ENCODE results near the gene TIE1.

Gene TIE1

GRCh38 chr1:43284065-43284464 lies 16.7 kb upstream of the TIE1 start:
- DNase-seq (ENCODE audit: low read depth, low spot score), result no peak
- Histone ChIP-seq H3K4me3 (ENCODE audit: low read length) (no peak overlapping the region), H3K27me3 (ENCODE audit: control insufficient read depth, insufficient read depth, low read length) (no peaks in the 10 kb centered on the region), H3K36me3 (ENCODE audit: control insufficient read depth, insufficient read depth, low read length) (no peaks in the 10 kb centered on the region), H3K4me1 (ENCODE audit: control insufficient read depth, insufficient read depth, low read length) (peaks cover 9% of the 10 kb centered on the region), H3K27ac (ENCODE audit: low read length) (no peak overlapping the region), H3K9me3 (ENCODE audit: control insufficient read depth, insufficient read depth, low read length) (no peaks in the 10 kb centered on the region)
- WGBS (ENCODE audit: insufficient coverage, insufficient read length), result no CpG with 5 or more reads among the region's 3 CpGs

- peaks cover 9% of the 10 kb centered on the region for H3K4me1 ChIP-seq (ENCODE audit: control insufficient read depth, insufficient read depth, low read length)
- H3K4me3 ChIP-seq (ENCODE audit: low read length), result no peak overlapping the region
- no peaks in the 10 kb centered on the region for H3K9me3 ChIP-seq (ENCODE audit: control insufficient read depth, insufficient read depth, low read length)
- no peaks in the 10 kb centered on the region for H3K27me3 ChIP-seq (ENCODE audit: control insufficient read depth, insufficient read depth, low read length)
- H3K27ac ChIP-seq (ENCODE audit: low read length), result no peak overlapping the region
- no peaks in the 10 kb centered on the region for H3K36me3 ChIP-seq (ENCODE audit: control insufficient read depth, insufficient read depth, low read length)
- DNase-seq (ENCODE audit: low read depth, low spot score), result no peak
- WGBS (ENCODE audit: insufficient coverage, insufficient read length), result no CpG with 5 or more reads among the region's 12 CpGs
These were observed 16.2 kb upstream of the TIE1 start for GRCh38 chr1:43284546-43285110.

- DNase-seq (ENCODE audit: low read depth, low spot score), result peak; percentile 87
- Histone ChIP-seq H3K36me3 (ENCODE audit: control insufficient read depth, insufficient read depth, low read length) (no peaks in the 10 kb centered on the region), H3K9me3 (ENCODE audit: control insufficient read depth, insufficient read depth, low read length) (no peaks in the 10 kb centered on the region), H3K27ac (ENCODE audit: low read length) (no peak within 1 kb of the TSS), H3K4me1 (ENCODE audit: control insufficient read depth, insufficient read depth, low read length) (peaks cover 9% of the 10 kb centered on the region), H3K27me3 (ENCODE audit: control insufficient read depth, insufficient read depth, low read length) (no peaks in the 10 kb centered on the region), H3K4me3 (ENCODE audit: low read length) (peak within 1 kb of the TSS; percentile 36; the same call in 1 of the 2 replicates)
- no CpG with 5 or more reads among the region's 19 CpGs for WGBS (ENCODE audit: insufficient coverage, insufficient read length)
These were observed 15.4 kb upstream of the TIE1 start, which contains the start of gene C1orf210 for GRCh38 chr1:43285269-43285990. TSS of gene C1orf210 (minus strand) at chr1:43285581. CDS start at chr1:43283270, 2,311 bp downstream.

GRCh38 chr1:43286115-43286514 lies 14.7 kb upstream of the TIE1 start:
- Histone ChIP-seq H3K4me1 (ENCODE audit: control insufficient read depth, insufficient read depth, low read length) (peaks cover 9% of the 10 kb centered on the region), H3K9me3 (ENCODE audit: control insufficient read depth, insufficient read depth, low read length) (no peaks in the 10 kb centered on the region), H3K4me3 (ENCODE audit: low read length) (no peak overlapping the region), H3K36me3 (ENCODE audit: control insufficient read depth, insufficient read depth, low read length) (no peaks in the 10 kb centered on the region), H3K27ac (ENCODE audit: low read length) (no peak overlapping the region), H3K27me3 (ENCODE audit: control insufficient read depth, insufficient read depth, low read length) (no peaks in the 10 kb centered on the region)
- no peak for DNase-seq (ENCODE audit: low read depth, low spot score)
- WGBS (ENCODE audit: insufficient coverage, insufficient read length), result no CpG with 5 or more reads among the region's 11 CpGs

- no peaks in the 10 kb centered on the region for H3K9me3 ChIP-seq (ENCODE audit: control insufficient read depth, insufficient read depth, low read length)
- no peak overlapping the region for H3K4me3 ChIP-seq (ENCODE audit: low read length)
- no peaks in the 10 kb centered on the region for H3K36me3 ChIP-seq (ENCODE audit: control insufficient read depth, insufficient read depth, low read length)
- no CpG with 5 or more reads among the region's 5 CpGs for WGBS (ENCODE audit: insufficient coverage, insufficient read length)
- DNase-seq (ENCODE audit: low read depth, low spot score), result no peak
- peaks cover 9% of the 10 kb centered on the region for H3K4me1 ChIP-seq (ENCODE audit: control insufficient read depth, insufficient read depth, low read length)
- no peaks in the 10 kb centered on the region for H3K27me3 ChIP-seq (ENCODE audit: control insufficient read depth, insufficient read depth, low read length)
- no peak overlapping the region for H3K27ac ChIP-seq (ENCODE audit: low read length)
These were observed 14.2 kb upstream of the TIE1 start for GRCh38 chr1:43286533-43286932.

GRCh38 chr1:43288058-43288784 lies 12.6 kb upstream of the TIE1 start:
- peaks cover 9% of the 10 kb centered on the region for H3K4me1 ChIP-seq (ENCODE audit: control insufficient read depth, insufficient read depth, low read length)
- DNase-seq (ENCODE audit: low read depth, low spot score), result no peak
- no peak overlapping the region for H3K27ac ChIP-seq (ENCODE audit: low read length)
- H3K36me3 ChIP-seq (ENCODE audit: control insufficient read depth, insufficient read depth, low read length), result no peaks in the 10 kb centered on the region
- no CpG with 5 or more reads among the region's 9 CpGs for whole genome bisulfite sequencing (ENCODE audit: insufficient coverage, insufficient read length)
- H3K9me3 ChIP-seq (ENCODE audit: control insufficient read depth, insufficient read depth, low read length), result no peaks in the 10 kb centered on the region
- no peak overlapping the region for H3K4me3 ChIP-seq (ENCODE audit: low read length)
- H3K27me3 ChIP-seq (ENCODE audit: control insufficient read depth, insufficient read depth, low read length), result no peaks in the 10 kb centered on the region

GRCh38 chr1:43288785-43289706 lies 11.7 kb upstream of the TIE1 start:
- no CpG with 5 or more reads among the region's 12 CpGs for WGBS (ENCODE audit: insufficient coverage, insufficient read length)
- no peaks in the 10 kb centered on the region for H3K27me3 ChIP-seq (ENCODE audit: control insufficient read depth, insufficient read depth, low read length)

GRCh38 chr1:43292216-43292615 lies 8.6 kb upstream of the TIE1 start:
- no peaks in the 10 kb centered on the region for H3K36me3 ChIP-seq (ENCODE audit: control insufficient read depth, insufficient read depth, low read length)
- peaks cover 5% of the 10 kb centered on the region; the same call in 1 of the 2 replicates for H3K4me1 ChIP-seq (ENCODE audit: control insufficient read depth, insufficient read depth, low read length)
- H3K4me3 ChIP-seq (ENCODE audit: low read length), result no peak overlapping the region
- H3K27me3 ChIP-seq (ENCODE audit: control insufficient read depth, insufficient read depth, low read length), result no peaks in the 10 kb centered on the region
- no peaks in the 10 kb centered on the region for H3K9me3 ChIP-seq (ENCODE audit: control insufficient read depth, insufficient read depth, low read length)
- no peak for DNase-seq (ENCODE audit: low read depth, low spot score)
- H3K27ac ChIP-seq (ENCODE audit: low read length), result no peak overlapping the region
- WGBS (ENCODE audit: insufficient coverage, insufficient read length), result no CpG with 5 or more reads among the region's 7 CpGs

More at GRCh38 chr1:43288785-43289706, 11.7 kb upstream of the TIE1 start:
- no peak for DNase-seq (ENCODE audit: low read depth, low spot score)
- no peak overlapping the region for H3K27ac ChIP-seq (ENCODE audit: low read length)
- H3K4me3 ChIP-seq (ENCODE audit: low read length), result no peak overlapping the region
- H3K36me3 ChIP-seq (ENCODE audit: control insufficient read depth, insufficient read depth, low read length), result no peaks in the 10 kb centered on the region
- peaks cover 11% of the 10 kb centered on the region for H3K4me1 ChIP-seq (ENCODE audit: control insufficient read depth, insufficient read depth, low read length)
- H3K9me3 ChIP-seq (ENCODE audit: control insufficient read depth, insufficient read depth, low read length), result no peaks in the 10 kb centered on the region

- Histone ChIP-seq H3K27ac (ENCODE audit: low read length) (no peak overlapping the region), H3K4me3 (ENCODE audit: low read length) (no peak overlapping the region), H3K9me3 (ENCODE audit: control insufficient read depth, insufficient read depth, low read length) (no peaks in the 10 kb centered on the region), H3K4me1 (ENCODE audit: control insufficient read depth, insufficient read depth, low read length) (peaks cover 5% of the 10 kb centered on the region; the same call in 1 of the 2 replicates), H3K36me3 (ENCODE audit: control insufficient read depth, insufficient read depth, low read length) (no peaks in the 10 kb centered on the region), H3K27me3 (ENCODE audit: control insufficient read depth, insufficient read depth, low read length) (no peaks in the 10 kb centered on the region)
- no peak for DNase-seq (ENCODE audit: low read depth, low spot score)
- WGBS (ENCODE audit: insufficient coverage, insufficient read length), result no CpG with 5 or more reads among the region's 5 CpGs
These were observed 8.1 kb upstream of the TIE1 start for GRCh38 chr1:43292679-43293078.

- H3K36me3 ChIP-seq (ENCODE audit: control insufficient read depth, insufficient read depth, low read length), result no peaks in the 10 kb centered on the region
- H3K4me3 ChIP-seq (ENCODE audit: low read length), result no peak overlapping the region
- peaks cover 5% of the 10 kb centered on the region; the same call in 1 of the 2 replicates for H3K4me1 ChIP-seq (ENCODE audit: control insufficient read depth, insufficient read depth, low read length)
- no CpG with 5 or more reads among the region's 2 CpGs for WGBS (ENCODE audit: insufficient coverage, insufficient read length)
- H3K9me3 ChIP-seq (ENCODE audit: control insufficient read depth, insufficient read depth, low read length), result no peaks in the 10 kb centered on the region
- no peak overlapping the region for H3K27ac ChIP-seq (ENCODE audit: low read length)
- no peaks in the 10 kb centered on the region for H3K27me3 ChIP-seq (ENCODE audit: control insufficient read depth, insufficient read depth, low read length)
- DNase-seq (ENCODE audit: low read depth, low spot score), result no peak
These were observed 7.6 kb upstream of the TIE1 start for GRCh38 chr1:43293176-43293575.

Measured in iPS DF 6.9 (cell line).